ENCODE measurements around the gene ARL4A. TPM values are rescaled to one million over a fixed set of nuclear protein-coding genes. Genes with fewer than 3 reads are reported as not detected.
"Not testable (repeated sequence)": the region's sequence is repeated elsewhere in the genome, so short reads cannot be mapped to it uniquely, and the experiment has no call there.

Gene ARL4A
- total and polyA plus RNA-seq, 7 donors, result 2.5 to 47.7 (median 7.4) TPM

GRCh38 chr7:12686234-12686890 is 1.1 kb upstream of the ARL4A start:
- intact Hi-C loops (cut with DNase I), result loop anchor here (5.0 to 10.0 kb wide), 3 partner anchors 46 to 578 kb away; no protein-coding TSS in a partner anchor
- peak overlapping the region; percentile 83 for H3K27ac ChIP-seq
- DNase-seq (peak; percentile 91 to 94), ATAC-seq (peak; percentile 88 to 91 (median 90))
- no peaks in the 10 kb centered on the region for H3K27me3 ChIP-seq (ENCODE audit: insufficient read depth in 3 of 3, low read length in 2 of 3)
- H3K4me3 ChIP-seq, result peak overlapping the region; percentile 97
- WGBS, 3 donors, result 4 to 9% (median 5%) methylated on average over 32 to 54 of the region's 54 CpGs
- TF ChIP-seq, protein P1, sequence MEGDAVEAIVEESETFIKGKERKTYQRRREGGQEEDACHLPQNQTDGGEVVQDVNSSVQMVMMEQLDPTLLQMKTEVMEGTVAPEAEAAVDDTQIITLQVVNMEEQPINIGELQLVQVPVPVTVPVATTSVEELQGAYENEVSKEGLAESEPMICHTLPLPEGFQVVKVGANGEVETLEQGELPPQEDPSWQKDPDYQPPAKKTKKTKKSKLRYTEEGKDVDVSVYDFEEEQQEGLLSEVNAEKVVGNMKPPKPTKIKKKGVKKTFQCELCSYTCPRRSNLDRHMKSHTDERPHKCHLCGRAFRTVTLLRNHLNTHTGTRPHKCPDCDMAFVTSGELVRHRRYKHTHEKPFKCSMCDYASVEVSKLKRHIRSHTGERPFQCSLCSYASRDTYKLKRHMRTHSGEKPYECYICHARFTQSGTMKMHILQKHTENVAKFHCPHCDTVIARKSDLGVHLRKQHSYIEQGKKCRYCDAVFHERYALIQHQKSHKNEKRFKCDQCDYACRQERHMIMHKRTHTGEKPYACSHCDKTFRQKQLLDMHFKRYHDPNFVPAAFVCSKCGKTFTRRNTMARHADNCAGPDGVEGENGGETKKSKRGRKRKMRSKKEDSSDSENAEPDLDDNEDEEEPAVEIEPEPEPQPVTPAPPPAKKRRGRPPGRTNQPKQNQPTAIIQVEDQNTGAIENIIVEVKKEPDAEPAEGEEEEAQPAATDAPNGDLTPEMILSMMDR (IDR thresholded peaks at IDR 0.05), result peak; percentile 89
- no peaks in the 10 kb centered on the region for H3K9me3 ChIP-seq
- no peaks in the 10 kb centered on the region for H3K36me3 ChIP-seq (ENCODE audit: insufficient read depth in 1 of 2, low read depth in 1 of 2)
- peaks cover 6% of the 10 kb centered on the region for H3K4me1 ChIP-seq

GRCh38 chr7:12687718-12688171 is 312 bp downstream of the ARL4A start:
- TF ChIP-seq, protein P1 (IDR thresholded peaks at IDR 0.05), result no peak
- Histone ChIP-seq H3K27me3 (ENCODE audit: insufficient read depth in 3 of 3, low read length in 2 of 3) (no peaks in the 10 kb centered on the region), H3K36me3 (ENCODE audit: insufficient read depth in 1 of 2, low read depth in 1 of 2) (no peaks in the 10 kb centered on the region), H3K4me3 (peak overlapping the region; percentile 97), H3K9me3 (no peaks in the 10 kb centered on the region), H3K27ac (peak overlapping the region; percentile 83), H3K4me1 (peaks cover 6% of the 10 kb centered on the region)
- DNase-seq, result no peak
- peak in 1 of 4 donors; percentile 1 for ATAC-seq
- 14 to 17% (median 17%) methylated on average over 12 of the region's 12 CpGs for WGBS, 3 donors
- intact Hi-C loops (cut with DNase I), result loop anchor here (5.0 to 10.0 kb wide), 3 partner anchors 45 to 577 kb away; no protein-coding TSS in a partner anchor

DNA sequence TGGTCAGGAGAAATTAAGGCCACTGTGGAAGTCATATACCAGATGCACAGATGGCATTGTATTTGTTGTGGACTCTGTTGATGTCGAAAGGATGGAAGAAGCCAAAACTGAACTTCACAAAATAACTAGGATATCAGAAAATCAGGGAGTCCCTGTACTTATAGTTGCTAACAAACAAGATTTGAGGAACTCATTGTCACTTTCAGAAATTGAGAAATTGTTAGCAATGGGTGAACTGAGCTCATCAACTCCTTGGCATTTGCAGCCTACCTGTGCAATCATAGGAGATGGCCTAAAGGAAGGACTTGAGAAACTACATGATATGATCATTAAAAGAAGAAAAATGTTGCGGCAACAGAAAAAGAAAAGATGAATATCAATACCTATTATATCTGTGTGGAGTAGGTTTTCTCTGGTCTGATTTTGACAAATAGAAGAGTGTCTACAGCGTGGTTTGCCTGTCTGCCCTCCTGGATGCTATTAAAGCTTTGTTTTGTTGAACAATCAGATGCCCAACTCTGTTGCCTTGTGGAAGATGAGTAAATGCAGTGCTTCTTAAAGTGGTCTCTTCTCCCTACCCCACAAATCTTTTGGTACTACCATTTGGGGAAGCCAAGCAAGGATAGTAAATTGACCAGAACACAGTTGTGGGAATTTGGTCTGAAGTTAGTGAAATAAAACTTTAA is 1.2 kb downstream of the ARL4A start:
- not testable (repeated sequence) for H3K27ac ChIP-seq; H3K4me1 ChIP-seq; DNase-seq; H3K36me3 ChIP-seq (ENCODE audit: insufficient read depth in 1 of 2, low read depth in 1 of 2); H3K9me3 ChIP-seq; ATAC-seq; H3K27me3 ChIP-seq (ENCODE audit: insufficient read depth in 3 of 3, low read length in 2 of 3)
- peak overlapping the region; percentile 33 for H3K4me3 ChIP-seq
- 76 to 88% (median 85%) methylated on average over 2 to 3 of the region's 3 CpGs for WGBS, 3 donors
- intact Hi-C loops (cut with DNase I), result loop anchor here (5.0 to 10.0 kb wide), 3 partner anchors 44 to 576 kb away; no protein-coding TSS in a partner anchor

DNA sequence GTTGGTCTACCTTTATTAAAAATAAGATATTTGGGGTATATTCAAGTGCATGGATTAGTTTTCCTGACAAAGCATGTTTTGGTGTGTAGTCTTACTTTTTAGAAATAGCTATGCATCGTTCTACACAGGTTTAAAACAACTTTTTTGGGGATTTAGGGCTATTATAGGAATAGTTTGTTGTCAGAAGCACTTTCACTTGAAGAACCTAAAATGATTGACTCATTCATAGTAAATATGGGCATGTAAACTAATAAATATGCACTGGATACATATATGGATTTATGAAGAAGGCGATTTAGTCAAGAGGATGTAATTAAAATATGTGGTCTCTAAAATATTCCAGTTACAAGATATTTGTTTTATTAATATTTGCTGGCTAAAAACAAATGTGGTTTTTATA is 2.0 kb downstream of the ARL4A start:
- DNase-seq, result no peak
- intact Hi-C loops (cut with DNase I), result loop anchor here (5.0 to 10.0 kb wide), 3 partner anchors 43 to 575 kb away; no protein-coding TSS in a partner anchor
- WGBS, 3 donors, result 78 to 81% (median 79%) methylated on average over 2 of the region's 2 CpGs
- Histone ChIP-seq H3K27ac (no peak overlapping the region), H3K36me3 (ENCODE audit: insufficient read depth in 1 of 2, low read depth in 1 of 2) (no peaks in the 10 kb centered on the region), H3K4me3 (peak overlapping the region; percentile 26), H3K9me3 (no peaks in the 10 kb centered on the region), H3K27me3 (ENCODE audit: insufficient read depth in 3 of 3, low read length in 2 of 3) (no peaks in the 10 kb centered on the region), H3K4me1 (peaks cover 6% of the 10 kb centered on the region)
- no peak for ATAC-seq
- TF ChIP-seq, protein P1 (IDR thresholded peaks at IDR 0.05), result no peak

All from psoas muscle (tissue), 8 donors.